OCI-M2 (cell line): ENCODE results near the gene ATP10A.

Source experiments
- DNase-seq: peaks from one replicate; lab custom pipeline; 2025; ENCODE audit not compliant: unreplicated experiment; lab: John Stamatoyannopoulos, UW

ATP10A gene

DNA sequence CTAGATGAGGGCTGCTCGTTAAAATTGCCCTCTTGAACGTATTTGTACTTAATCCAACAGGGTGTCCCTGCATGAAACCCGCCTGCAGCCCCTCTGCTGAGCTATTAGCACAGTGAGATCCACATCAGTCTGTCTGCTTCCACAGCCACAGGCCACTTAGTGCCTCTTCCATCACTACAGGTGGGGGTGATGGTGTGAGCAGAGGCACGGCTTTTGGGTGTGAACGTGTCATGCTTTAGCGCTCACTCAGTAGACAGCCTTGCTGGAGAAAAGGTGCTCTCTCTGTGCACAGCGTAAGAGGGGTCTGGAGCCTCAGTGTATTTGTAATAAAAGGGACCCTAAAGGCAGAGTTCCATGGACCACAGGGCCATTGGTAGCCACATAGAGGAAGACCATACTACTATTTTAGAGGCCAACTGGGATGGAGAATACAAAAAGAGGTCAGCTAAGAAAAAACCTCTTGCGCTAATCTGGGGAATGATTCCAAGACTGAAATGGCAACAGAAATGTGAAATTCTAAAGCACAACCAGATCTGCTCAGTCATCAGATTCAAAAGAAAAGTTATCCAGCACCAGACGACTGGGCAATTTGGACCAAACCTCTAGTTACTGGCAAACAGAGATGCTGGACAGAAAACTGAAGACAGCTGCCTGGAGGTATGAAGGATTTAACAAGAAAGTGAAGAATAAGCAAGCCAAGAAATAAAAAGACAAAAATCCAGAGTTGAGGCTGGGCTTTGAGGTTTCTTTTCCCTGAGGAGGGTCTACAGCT, 120.2 kb downstream of the ATP10A start:
- no peak for DNase-seq

DNA sequence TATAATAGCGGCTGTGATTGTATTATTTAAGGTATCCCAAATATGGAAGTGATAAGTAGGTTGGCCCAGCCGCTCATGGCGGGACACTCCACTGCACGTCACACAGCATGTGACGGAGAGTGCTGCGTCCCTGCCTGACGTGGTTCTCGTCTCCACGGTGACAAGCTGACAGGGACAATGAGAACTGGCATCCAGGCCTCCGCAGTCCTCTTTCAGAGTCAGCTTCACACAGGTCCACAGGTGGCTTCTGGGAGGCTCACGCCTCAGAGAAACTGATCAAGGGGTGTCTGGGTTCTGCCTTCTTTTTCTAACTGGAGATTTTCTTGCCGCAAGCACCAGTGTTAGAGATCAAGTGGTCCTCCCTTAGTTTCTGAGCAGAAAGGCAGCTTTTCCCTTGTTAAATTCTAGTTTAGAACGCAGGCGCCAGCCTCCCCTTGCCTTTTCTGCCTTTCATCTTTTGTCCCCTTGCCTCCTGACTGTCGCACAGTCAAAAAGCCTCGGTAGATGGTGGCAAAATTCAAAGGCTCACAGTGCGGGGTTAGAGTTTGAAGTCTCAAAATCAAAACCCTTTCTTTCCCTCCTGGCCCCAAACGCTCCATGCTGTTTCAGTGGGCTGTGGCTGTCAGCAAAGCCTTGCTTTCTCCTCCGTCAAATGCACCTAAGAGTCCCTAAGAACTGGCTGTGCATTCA, 120.9 kb downstream of the ATP10A start:
- DNase-seq = no peak

DNA sequence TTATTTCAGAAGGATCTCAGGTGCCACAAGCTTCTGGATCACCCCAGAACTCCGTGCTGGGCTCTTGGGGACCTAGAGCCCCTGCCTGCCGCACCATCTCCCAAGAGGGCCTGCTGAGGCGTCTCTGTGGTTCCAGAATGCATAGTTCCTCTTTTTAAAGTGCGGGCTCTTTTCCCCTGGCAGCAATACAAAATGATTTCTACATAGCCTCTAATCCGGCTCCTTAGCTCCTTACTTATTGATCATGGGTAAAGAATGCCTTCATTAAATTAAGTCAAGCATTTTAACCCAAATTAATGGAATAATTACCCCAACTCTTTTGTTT, 121.9 kb downstream of the ATP10A start:
- DNase-seq = no peak

DNA sequence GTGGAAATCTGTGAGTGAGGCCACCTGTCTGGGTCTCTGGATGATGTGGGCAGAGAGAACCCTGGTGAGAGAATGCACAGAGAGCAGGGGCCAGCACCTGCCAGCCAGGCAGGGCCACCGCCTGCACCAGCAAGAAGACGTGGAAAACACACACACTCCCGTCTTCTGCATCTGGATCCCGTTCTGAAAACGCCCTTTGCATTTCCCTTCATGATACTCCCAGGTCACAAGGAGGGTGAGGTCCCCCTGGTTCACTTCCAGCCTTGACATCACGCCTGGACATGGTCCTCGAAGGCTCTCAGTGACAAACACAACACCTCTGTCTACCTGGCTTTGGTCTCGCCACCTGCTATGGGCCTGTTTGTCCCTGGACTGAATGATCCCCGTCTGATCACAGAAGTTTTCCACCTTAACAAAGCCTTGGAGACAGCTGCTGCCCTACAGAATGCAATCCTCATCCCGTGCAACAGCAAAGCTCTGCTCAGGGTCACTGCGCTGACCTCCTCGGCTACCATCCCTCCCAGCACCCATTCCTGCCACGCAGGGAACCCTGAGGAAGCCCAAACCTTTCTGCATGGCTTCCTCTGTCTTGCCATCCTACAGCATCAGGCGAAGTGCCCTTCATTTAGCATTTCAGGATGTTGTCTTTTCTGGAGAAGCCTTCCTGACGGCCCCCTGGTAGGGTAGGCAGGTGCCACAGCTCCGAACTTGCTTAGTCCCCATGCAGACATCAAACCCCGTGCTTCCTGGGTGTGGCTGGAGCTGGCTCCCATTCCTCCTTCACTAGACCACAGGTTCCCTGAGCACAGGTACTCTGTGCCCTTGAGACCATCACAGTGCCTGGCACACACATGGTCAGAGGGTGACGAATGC, 122.5 kb downstream of the ATP10A start:
- no peak for DNase-seq

DNA sequence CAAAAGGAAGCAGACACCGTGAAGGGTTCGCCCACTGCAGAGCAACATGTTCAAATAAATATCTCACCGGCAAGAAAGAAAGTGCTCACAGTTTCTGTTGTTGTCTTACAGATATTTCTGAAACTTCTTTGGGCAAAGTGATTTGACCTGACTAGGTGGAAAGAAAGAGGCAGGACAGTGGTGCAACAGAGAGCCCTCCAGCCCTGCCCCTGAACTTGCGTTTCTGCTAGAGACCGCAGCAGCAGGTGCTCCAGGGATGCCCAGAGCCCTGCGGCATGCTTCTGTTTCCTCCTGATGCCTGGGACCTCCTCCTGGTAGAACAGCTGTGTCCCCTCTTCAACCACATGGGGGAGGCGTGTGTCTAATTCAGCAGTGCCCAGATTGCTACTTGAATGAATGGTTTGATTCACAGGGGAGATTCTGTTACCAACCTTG, 123.4 kb downstream of the ATP10A start:
- DNase-seq = no peak

DNA sequence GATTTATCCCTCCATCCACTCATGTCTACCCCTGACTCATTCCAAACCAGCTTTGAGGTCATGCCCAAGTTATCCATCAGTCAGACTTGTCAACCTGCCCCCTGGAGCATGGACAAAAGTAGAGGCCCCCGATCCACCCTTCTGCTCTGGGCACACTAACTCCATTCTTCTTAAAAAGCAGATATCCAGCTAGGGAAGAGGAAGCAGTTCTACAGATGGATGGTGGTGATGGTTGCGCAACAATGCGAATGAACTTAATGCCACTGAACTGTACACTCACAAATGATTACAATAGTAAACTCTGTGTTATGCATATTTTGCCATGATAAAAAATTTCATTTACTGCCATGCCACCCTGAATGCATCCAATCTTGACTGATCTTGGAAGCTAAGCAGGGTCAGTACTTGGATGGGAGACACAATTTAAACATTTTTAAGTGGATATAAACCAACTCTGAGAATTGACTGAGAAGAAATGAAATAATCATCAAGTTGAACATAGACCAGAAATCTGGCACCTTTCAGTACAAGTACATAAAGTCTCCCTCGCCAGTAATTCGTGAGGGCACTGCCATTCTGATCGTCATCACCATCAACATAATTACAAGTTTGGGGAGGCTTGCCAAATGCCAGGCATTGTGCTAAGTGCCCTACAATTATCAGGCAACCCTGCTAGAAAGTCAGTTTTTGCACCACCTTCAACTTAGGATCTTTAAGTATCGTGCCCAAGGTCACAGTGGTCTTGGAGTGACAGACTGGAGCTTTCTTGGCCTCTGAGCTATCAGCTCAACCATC, 124.8 kb downstream of the ATP10A start:
- no peak for DNase-seq

DNA sequence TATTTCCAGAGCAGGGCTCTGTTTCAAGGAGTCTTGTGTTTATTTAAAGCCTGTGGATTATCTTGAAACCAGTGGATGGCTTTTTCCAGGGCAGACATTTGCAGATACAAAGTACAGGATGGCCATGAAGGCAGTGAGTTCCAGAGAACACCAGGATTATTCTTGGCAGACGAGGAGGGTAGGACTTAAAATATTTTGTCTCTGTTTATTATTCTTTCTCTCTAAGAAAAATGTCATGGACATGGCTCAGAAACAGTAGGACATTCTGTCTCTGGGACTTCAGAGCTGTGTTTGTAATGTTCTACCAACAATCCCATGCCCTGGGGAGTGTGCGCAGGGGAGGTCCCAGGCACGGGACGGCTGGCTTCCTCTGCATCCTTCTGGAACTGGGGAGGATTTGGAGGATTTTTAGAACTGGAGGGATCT, 125.9 kb downstream of the ATP10A start:
- DNase-seq = no peak

DNA sequence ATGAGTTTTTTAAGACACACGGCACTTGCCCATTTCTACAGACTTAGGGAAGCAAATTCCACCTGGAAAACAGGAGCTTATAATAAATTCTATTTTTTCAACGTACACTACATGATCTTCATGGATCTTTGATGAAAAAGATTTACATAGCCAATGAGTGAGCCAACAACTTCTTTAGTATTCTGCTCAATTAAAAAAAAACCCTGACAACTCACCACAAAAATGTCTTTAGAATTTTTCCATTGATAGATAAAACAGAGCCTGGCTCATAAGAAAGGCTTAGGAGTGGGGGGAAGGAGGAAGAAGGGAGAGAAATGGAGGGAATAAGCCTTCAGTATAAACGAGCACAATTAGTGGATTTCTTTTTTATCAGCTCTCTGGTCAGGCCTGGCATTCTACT, 126.7 kb downstream of the ATP10A start:
- DNase-seq = no peak

DNA sequence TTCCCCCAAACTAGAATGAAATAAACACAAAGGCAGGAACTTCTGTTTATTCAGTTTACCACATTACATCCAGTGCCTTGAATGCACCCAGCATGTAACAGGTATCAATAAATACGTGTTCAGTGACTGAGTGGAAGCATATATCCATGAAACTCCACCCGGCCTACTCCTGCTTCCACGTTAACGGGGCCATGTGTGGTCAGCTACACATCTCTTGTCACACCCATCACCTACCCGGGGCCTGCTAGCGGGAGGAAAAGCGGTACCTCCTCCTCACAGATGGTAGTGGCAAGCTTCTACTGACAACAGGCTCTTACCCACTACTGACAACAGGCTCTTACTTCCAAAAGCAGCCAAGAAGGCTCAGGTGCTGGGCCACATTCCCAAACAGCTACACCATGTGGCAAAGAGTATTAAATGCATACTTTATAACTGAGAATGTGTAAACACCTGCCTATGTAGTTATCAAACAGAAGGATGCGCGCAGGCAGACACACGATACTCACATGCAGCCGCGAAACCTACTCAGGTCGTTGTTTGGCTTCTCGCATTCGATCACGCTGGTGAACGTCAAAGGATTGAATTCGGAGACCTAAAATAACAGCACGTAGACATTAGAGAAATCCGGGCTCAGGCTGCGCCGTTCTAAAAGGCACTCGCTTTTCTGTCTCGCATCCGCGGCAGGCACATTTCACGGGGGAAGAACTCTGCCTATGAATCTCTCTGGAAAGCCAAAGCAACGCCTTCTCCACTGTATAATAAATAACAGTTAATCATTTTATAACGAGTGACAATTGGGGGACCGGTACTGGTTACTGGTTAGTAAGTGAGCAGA, 127.4 kb downstream of the ATP10A start:
- no peak for DNase-seq

DNA sequence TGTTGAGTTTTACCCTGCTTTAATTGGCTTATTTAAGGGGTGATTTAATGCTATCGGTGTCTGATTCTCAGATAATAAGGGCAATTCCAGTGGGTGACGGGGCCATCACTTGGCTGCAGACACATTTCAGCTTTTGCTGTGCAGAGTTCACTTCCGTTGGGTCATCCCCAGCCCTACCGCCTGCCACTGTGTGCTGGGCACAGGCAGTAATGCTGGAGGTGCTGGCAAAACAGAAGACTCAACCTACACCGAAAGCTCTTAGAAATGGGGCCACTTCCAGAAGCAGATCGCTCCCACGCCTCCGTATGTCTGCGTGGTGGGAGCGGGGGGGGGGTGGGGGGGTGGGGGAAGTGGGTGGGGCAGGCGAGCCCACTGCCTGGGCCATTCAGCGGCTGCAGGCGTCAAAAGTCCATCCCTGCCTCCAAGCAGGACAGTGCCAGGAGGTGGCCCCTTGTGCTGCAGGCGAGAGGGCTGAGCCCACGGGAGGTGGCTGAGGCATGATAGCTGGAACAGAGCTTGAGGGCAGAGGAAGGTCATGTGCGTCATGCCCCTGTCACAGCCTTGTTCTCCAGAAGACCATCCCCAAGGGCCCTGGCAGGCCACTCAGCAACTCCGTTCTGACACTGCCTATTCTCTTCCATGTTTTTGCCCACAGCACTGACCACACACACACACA, 128.3 kb downstream of the ATP10A start:
- no peak for DNase-seq

DNA sequence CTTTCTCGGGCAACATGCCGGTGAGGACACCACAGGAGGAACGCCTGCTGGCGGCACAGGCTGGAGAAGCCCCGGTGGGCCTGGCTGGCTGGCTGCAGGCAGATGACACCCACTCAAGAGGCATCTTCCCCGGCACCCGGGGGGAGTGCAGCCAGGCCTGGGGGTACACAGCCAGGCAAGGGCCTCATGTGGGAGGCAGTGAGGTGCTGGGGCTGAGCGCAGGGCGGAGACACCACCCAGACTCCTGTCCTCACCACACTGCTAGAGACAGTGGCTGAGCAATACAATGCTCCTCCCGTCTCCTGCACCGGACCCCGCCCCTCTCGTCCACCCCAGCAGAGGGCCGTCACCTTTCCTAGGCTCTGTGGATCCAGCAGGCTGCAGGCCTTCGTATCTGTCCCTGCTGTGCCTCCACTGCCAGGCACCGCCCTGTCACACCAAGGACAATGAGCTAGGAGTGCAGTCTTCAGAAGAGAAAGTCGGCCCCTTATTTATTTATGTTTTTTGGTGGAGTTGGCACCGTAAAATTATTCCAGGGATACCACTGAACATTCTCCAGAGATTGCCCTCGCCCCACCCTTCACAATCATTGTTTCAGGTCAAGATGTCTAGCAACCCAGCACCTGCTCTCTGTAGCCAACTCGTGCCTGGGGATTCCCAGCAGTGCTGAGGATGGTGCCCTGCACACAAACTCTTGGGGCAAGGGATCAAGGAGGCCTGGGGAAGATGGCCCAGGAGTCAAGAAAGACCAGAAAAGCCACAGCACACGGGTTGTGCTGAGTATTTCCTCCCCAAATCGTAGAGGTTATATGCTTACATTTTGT, 129.1 kb downstream of the ATP10A start:
- no peak for DNase-seq

DNA sequence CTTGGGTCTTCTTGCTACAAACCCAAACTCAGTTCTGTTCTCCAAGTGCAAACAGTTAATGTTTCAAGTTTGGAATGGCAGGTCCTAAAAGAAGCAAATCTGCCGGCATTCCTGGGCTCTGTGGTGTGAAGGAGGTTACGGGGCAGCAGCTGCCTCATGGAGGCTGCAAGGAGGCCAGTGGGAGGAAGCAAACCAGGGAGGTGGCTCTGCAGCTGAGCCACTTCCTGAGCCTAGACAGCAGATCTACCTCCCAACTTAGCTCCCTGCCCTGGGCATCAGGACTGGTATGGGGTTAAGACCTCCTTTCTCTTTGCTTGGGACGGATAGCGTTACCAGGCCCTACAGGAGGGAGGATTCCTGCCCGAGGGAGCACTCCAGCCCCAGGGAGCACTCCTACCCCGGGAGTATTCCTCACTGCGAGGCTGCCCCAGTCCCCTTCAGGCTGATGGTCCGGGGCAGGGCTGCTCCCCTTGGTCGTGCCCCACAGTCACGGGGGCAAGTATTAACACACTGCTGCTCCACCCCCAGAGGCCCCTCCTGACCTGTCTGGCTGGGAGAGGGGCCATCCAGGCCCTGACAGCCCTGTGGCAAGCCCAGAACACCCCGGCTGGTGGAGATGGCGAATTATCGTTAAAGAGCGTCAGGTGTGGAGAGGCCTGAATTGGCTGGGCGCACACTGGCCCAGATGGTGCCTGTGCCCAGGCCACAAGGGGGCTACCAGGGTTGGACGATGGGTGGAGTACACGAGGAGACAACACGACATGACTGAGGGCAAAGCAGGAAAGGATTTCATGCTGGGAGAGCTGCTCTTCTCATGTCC, 129.9 kb downstream of the ATP10A start:
- no peak for DNase-seq

DNA sequence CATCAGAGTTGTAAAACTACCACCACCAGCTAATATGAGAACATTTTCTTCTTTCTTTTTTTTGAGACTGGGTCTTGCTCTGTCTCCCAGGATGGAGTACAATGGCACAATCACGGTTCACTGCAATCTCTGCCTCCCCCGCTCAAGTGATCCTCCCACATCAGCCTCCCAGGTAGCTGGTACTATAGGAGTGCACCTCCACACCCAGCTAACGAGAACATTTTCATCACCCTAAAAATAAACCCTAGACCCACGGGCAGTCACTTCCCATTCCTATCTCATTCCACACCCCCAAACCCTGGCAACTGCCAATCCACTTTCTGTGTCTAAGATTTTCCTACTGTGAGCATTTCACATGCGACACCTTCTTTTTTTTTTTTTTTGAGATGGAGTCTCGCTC, 130.9 kb downstream of the ATP10A start:
- no peak for DNase-seq

DNA sequence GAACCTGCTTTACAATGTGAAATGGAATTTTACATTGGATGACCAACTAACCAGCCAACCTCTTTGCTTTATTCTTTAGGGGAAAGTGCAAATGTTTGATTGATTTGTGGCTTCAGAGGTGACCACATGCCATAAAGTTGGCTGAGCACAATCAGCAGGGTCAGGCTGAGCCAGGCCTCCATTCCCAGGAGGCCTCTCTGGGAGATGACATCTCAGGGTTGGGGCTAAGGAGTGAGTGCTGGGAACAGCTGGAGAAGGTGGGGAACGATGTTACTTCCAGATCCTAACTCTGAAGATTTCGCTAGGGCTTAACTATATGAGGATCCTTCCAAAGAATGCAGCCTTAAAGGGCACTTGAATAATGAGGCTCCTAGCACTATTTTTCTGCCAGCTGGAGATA, 131.7 kb downstream of the ATP10A start:
- DNase-seq = no peak

DNA sequence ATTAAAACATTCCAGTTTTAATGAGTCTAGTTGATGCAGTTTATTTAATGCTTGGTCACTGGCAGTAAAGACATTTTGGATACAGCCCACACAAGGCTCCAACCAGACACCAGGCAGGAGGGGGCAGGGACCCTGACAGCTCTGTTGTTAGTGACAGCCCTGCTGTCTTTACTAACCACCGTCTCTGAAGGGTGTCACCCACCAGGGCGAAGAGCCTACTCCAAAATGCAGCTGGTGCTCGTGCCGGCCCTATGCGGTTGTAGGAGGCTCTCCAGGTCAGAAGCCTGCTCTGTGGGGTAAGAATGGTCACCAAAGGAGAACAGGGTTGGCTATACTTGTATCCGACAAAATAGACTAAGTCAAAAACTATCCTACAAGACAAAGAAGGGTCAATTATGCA, 132.2 kb downstream of the ATP10A start:
- no peak for DNase-seq

DNA sequence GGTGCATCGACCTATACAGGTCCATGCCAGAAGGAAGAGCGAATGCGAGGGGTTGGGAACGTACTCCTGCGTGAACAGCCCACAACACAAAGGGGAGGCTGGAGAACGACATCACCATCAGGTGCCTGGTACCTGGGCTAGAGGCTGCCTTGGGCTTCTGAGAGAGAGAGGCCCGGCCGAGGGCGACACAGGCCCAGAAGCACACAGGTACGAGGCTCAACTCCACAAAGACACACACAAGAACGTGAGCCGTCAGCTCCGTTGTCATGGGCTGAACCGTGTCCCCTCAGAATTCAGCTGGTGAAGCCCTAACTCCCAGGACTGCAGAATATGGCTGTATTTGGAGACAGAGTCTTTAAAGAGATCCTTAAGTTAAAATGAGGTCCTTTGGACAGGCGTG, 134.3 kb downstream of the ATP10A start:
- DNase-seq = no peak

DNA sequence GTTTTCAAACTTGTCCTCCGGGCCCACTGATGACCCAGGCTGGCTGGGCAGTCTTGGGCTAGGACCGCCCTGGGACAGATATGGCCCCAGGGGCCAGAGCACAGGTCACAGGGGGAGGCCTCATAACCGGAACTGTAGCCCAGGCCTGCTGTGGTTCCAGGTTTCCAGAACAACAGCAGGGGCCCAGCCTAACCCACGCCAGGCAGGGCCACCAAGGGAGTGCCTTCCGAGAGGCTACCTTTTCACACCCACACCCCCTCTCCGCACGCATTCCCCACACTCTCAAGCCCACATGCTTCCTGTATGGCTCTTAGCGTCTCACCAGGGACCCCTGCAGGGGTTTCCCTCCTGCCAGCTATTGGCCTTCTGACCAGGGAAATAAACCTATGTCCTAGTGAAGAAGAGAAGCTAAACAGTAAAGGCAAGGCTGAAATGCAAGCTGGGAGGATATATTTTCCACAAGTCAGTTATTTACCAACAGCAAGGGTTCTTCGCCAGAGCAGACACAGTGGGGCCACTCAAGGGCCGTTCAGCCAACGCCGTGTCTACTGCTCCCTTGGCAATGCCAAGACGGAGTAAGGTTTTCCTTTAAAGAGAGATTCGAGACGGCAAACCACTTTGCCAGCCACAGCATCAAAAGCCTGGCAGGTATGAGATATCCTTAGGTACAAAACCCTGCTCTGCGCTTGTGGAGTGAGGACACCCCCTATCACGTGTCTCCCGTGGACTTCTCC, 135.1 kb downstream of the ATP10A start:
- DNase-seq = no peak
